ENCODE results near the gene CLCN5. TPM values are rescaled to one million over a fixed set of nuclear protein-coding genes. Genes with fewer than 3 reads are reported as not detected.

The CLCN5 gene
- total and polyA plus RNA-seq, 10 of the 15 experiments (the other 5 are each of a cell fraction or from before 2014, with no cell fraction given): 0.33 to 3.8 (median 2.6) TPM

GRCh38 chrX:49988143-49988542 is 65.7 kb downstream of the CLCN5 start:
- Histone ChIP-seq H3K79me2 (ENCODE audit: control insufficient read depth, insufficient read depth, low read length) (no peaks in the 10 kb centered on the region), H3K4me1 (ENCODE audit: control insufficient read depth, insufficient read depth, low read length) (no peaks in the 10 kb centered on the region), H3K27ac (ENCODE audit: control insufficient read depth, insufficient read depth) (no peak overlapping the region), H3K27me3 (replicated peaks in 1 of 2; ENCODE audit: control insufficient read depth in 2 of 2, insufficient read depth in 2 of 2, low read length in 1 of 2) (no peaks in the 10 kb centered on the region), H3K4me2 (ENCODE audit: control insufficient read depth, insufficient read depth) (no peak overlapping the region), H3K36me3 (ENCODE audit: control insufficient read depth in 2 of 2, insufficient read depth in 2 of 2, low read length in 1 of 2) (no peaks in the 10 kb centered on the region), H3K4me3 (no peak overlapping the region), H3K9me3 (replicated peaks; ENCODE audit: control insufficient read depth, insufficient read depth, low read length) (no peaks in the 10 kb centered on the region), H4K20me1 (ENCODE audit: control insufficient read depth, insufficient read depth) (no peaks in the 10 kb centered on the region), H2AFZ (ENCODE audit: control insufficient read depth, low read depth, low read length) (no peak overlapping the region), H3K9ac (ENCODE audit: control insufficient read depth, insufficient read depth, low read length) (no peak overlapping the region)
- DNase-seq (ENCODE audit: low read depth, low spot score) (no peak), FAIRE-seq (no peak), ATAC-seq (no peak)
- 52% methylated on average over 5 of the region's 5 CpGs for WGBS (ENCODE audit: insufficient coverage, insufficient replicate concordance, low lambda C conversion rate, missing lambda C conversion rate)
- BruUV-seq (replicated peaks): no TSS peak
- ChIA-PET POLR2A (no interaction called here), CTCF (interaction anchor here (0.6 kb wide), 1 partner anchor 780 kb away, joined by 3 read pairs; no protein-coding TSS in a partner anchor), SMC1A (ENCODE audit: uncharacterized antibody, unreplicated experiment) (no interaction called here), RAD21 (ENCODE audit: unreplicated experiment) (no interaction called here)
- intact Hi-C loops (cut with micrococcal nuclease; ENCODE audit: unreplicated experiment): no loop called here
- TF ChIP-seq SMAD5 (IDR thresholded peaks at IDR 0.05; ENCODE audit: low read depth) (no peak), POLR2AphosphoS5 (IDR thresholded peaks at IDR 0.05; ENCODE audit: low read length) (no peak), EZH2 (IDR thresholded peaks at IDR 0.05; ENCODE audit: borderline replicate concordance, control insufficient read depth, low read depth, low read length) (no peak), SRF (IDR thresholded peaks at IDR 0.05; ENCODE audit: low read depth in 2 of 2, low read length in 2 of 2) (no peak), SPI1 (IDR thresholded peaks at IDR 0.05; ENCODE audit: borderline replicate concordance, insufficient read depth, low read depth, low read length) (no peak), ZNF274 (IDR thresholded peaks at IDR 0.05; ENCODE audit: insufficient read depth, insufficient read length) (no peak), MEF2A (IDR thresholded peaks at IDR 0.05; ENCODE audit: insufficient read depth, low read depth, low read length) (no peak), CHD1 (IDR thresholded peaks at IDR 0.05; ENCODE audit: low read depth, low read length) (no peak)
- in situ Hi-C loops (cut with MboI): no loop called here

GRCh38 chrX:49991758-49992157 is 69.4 kb downstream of the CLCN5 start:
- no peaks in the 10 kb centered on the region for H3K4me1 ChIP-seq (ENCODE audit: control insufficient read depth, insufficient read depth, low read length)
- DNase-seq (ENCODE audit: low read depth, low spot score) (no peak), FAIRE-seq (no peak), ATAC-seq (no peak)
- H3K4me3 ChIP-seq: no peak overlapping the region
- intact Hi-C loops (cut with micrococcal nuclease; ENCODE audit: unreplicated experiment) (no loop called here), in situ Hi-C loops (cut with MboI) (no loop called here)
- no peak overlapping the region for H2AFZ ChIP-seq (ENCODE audit: control insufficient read depth, low read depth, low read length)
- H3K36me3 ChIP-seq (ENCODE audit: control insufficient read depth in 2 of 2, insufficient read depth in 2 of 2, low read length in 1 of 2): no peaks in the 10 kb centered on the region
- CTCF ChIA-PET: no interaction called here
- SMC1A ChIA-PET (ENCODE audit: uncharacterized antibody, unreplicated experiment): interaction anchor here (0.7 to 1.0 kb wide), 2 partner anchors 9 to 111 kb away, joined by 3 to 4 read pairs; no protein-coding TSS in a partner anchor
- no TSS peak for BruUV-seq (replicated peaks)
- RAD21 ChIA-PET (ENCODE audit: unreplicated experiment): no interaction called here
- H3K27ac ChIP-seq (ENCODE audit: control insufficient read depth, insufficient read depth): no peak overlapping the region
- H3K27me3 ChIP-seq (replicated peaks in 1 of 2; ENCODE audit: control insufficient read depth in 2 of 2, insufficient read depth in 2 of 2, low read length in 1 of 2): no peaks in the 10 kb centered on the region
- 61% methylated on average over 4 of the region's 4 CpGs for WGBS (ENCODE audit: insufficient coverage, insufficient replicate concordance, low lambda C conversion rate, missing lambda C conversion rate)
- POLR2A ChIA-PET: interaction anchor here (0.5 kb wide), 1 partner anchor 1033 kb away, joined by 7 read pairs; no protein-coding TSS in a partner anchor
- H3K9ac ChIP-seq (ENCODE audit: control insufficient read depth, insufficient read depth, low read length): no peak overlapping the region
- H3K79me2 ChIP-seq (ENCODE audit: control insufficient read depth, insufficient read depth, low read length): no peaks in the 10 kb centered on the region
- H3K4me2 ChIP-seq (ENCODE audit: control insufficient read depth, insufficient read depth): no peak overlapping the region
- H4K20me1 ChIP-seq (ENCODE audit: control insufficient read depth, insufficient read depth): no peaks in the 10 kb centered on the region
- no peaks in the 10 kb centered on the region for H3K9me3 ChIP-seq (replicated peaks; ENCODE audit: control insufficient read depth, insufficient read depth, low read length)
- TF ChIP-seq DPF2 (IDR thresholded peaks at IDR 0.05) (no peak), MAX (IDR thresholded peaks at IDR 0.05; ENCODE audit: low read depth, low read length) (no peak), CBFB (IDR thresholded peaks at IDR 0.05; ENCODE audit: low read depth) (no peak), RUNX3 (IDR thresholded peaks at IDR 0.05; ENCODE audit: low read length) (no peak)
